Measurements from ENCODE around the gene TFCP2. TPM values are rescaled to one million over a fixed set of nuclear protein-coding genes. Genes with fewer than 3 reads are reported as not detected.

The TFCP2 gene
- total and polyA plus RNA-seq, 12 donors = 8.7 to 30.9 (median 24.1) TPM

- intact Hi-C loops (cut with DNase I) = no loop called here
- Histone ChIP-seq H3K27ac (peak overlapping the region in 7 of 10 donors; percentile 2 to 66 (median 59)), H3K4me1 (peaks cover 2 to 65% (median 50%) of the 10 kb centered on the region in 9 donors), H3K36me3 (peaks cover 0 to 34% (median 10%) of the 10 kb centered on the region in 9 donors), H3K27me3 (no peaks in the 10 kb centered on the region), H3K9me3 (no peaks in the 10 kb centered on the region), H3K4me3 (no peak overlapping the region)
- ATAC-seq = peak; percentile 74 to 95 (median 84)
- TF ChIP-seq CTCF (IDR thresholded peaks at IDR 0.05) = no peak
- DNase-seq = peak in 1 of 2 donors; percentile 54
- WGBS, 2 donors = 30 to 39% methylated on average over 5 of the region's 5 CpGs
Observed at GRCh38 chr12:51077930-51078329, 95.0 kb downstream of the TFCP2 start.

- peaks cover 0 to 50% (median 23%) of the 10 kb centered on the region in 9 donors for H3K36me3 ChIP-seq
- no peak overlapping the region for H3K4me3 ChIP-seq
- TF ChIP-seq CTCF (IDR thresholded peaks at IDR 0.05) = no peak
- no peaks in the 10 kb centered on the region for H3K27me3 ChIP-seq
- intact Hi-C loops (cut with DNase I) = no loop called here
- peaks cover 2 to 52% (median 38%) of the 10 kb centered on the region in 9 donors for H3K4me1 ChIP-seq
- no peak for DNase-seq
- H3K9me3 ChIP-seq = no peaks in the 10 kb centered on the region
- WGBS, 2 donors = 75 to 78% methylated on average over 10 of the region's 10 CpGs
- no peak for ATAC-seq
- H3K27ac ChIP-seq = peak overlapping the region in 5 of 10 donors; percentile 8 to 66 (median 59)
Observed at GRCh38 chr12:51076236-51076930, 96.6 kb downstream of the TFCP2 start.

GRCh38 chr12:51075390-51075789 is 97.5 kb downstream of the TFCP2 start:
- H3K36me3 ChIP-seq = peaks cover 0 to 60% (median 32%) of the 10 kb centered on the region in 9 donors
- peaks cover 2 to 42% (median 32%) of the 10 kb centered on the region in 9 donors for H3K4me1 ChIP-seq
- H3K9me3 ChIP-seq = no peaks in the 10 kb centered on the region
- WGBS, 2 donors = 91 to 97% methylated on average over 5 of the region's 5 CpGs
- H3K27ac ChIP-seq = peak overlapping the region in 1 of 10 donors; percentile 66
- no peak for TF ChIP-seq CTCF (IDR thresholded peaks at IDR 0.05)
- peak in 1 of 8 donors; percentile 30 for ATAC-seq
- DNase-seq = no peak
- no peaks in the 10 kb centered on the region for H3K27me3 ChIP-seq
- no peak overlapping the region for H3K4me3 ChIP-seq
- intact Hi-C loops (cut with DNase I) = no loop called here

GRCh38 chr12:51071663-51072062 is 101.3 kb downstream of the TFCP2 start:
- no peaks in the 10 kb centered on the region for H3K9me3 ChIP-seq
- ATAC-seq = no peak
- intact Hi-C loops (cut with DNase I) = no loop called here
- TF ChIP-seq CTCF (IDR thresholded peaks at IDR 0.05) = no peak
- no peaks in the 10 kb centered on the region for H3K27me3 ChIP-seq
- no peak overlapping the region for H3K4me3 ChIP-seq
- peaks cover 0 to 92% (median 46%) of the 10 kb centered on the region in 9 donors for H3K36me3 ChIP-seq
- WGBS, 2 donors = 87 to 91% methylated on average over 2 of the region's 2 CpGs
- no peak overlapping the region for H3K27ac ChIP-seq
- peaks cover 0 to 23% (median 16%) of the 10 kb centered on the region in 9 donors for H3K4me1 ChIP-seq
- DNase-seq = no peak

All from heart right ventricle (tissue), 16 donors.